Osteoblast (primary cell): ENCODE results near the gene ELP1. TPM values are rescaled to one million over a fixed set of nuclear protein-coding genes. Genes with fewer than 3 reads are reported as not detected.
"Not testable (repeated sequence)": the region's sequence is repeated elsewhere in the genome, so short reads cannot be mapped to it uniquely, and the experiment has no call there.

Experiments
- DNase-seq: peaks from one replicate; pipeline ENCODE4 v3.0.0; 2011; ENCODE audit warnings: low spot score, mixed read lengths; ENCODE audit not compliant: insufficient read length; ENCODE audit errors: missing footprints
- H2AFZ ChIP-seq: 2 replicates; pipeline ENCODE4 v1.6.0; 2011; ENCODE audit warnings: mild to moderate bottlenecking, low read length
- H3K27ac ChIP-seq: 2 replicates; pipeline ENCODE4 v1.5.1; 2011; ENCODE audit warnings: mild to moderate bottlenecking, low read depth, low read length, moderate library complexity
- H3K27me3 ChIP-seq: 2 replicates; pipeline ENCODE4 v1.6.0; 2012; ENCODE audit warnings: mild to moderate bottlenecking, control low read depth, inconsistent platforms, low read length, moderate library complexity; ENCODE audit not compliant: insufficient read depth
- H3K36me3 ChIP-seq: 2 replicates; pipeline ENCODE4 v1.5.1; 2011; ENCODE audit warnings: mild to moderate bottlenecking, low read length, control low read depth, moderate library complexity; ENCODE audit not compliant: insufficient read depth
- H3K4me1 ChIP-seq: 2 replicates; pipeline ENCODE4 v1.5.1; 2011; ENCODE audit warnings: mild to moderate bottlenecking, low read length, control low read depth, moderate library complexity; ENCODE audit not compliant: insufficient read depth
- H3K4me2 ChIP-seq: 2 replicates; pipeline ENCODE4 v1.6.0; 2011; ENCODE audit warnings: mild to moderate bottlenecking, low read length; ENCODE audit not compliant: insufficient read depth
- H3K4me3 ChIP-seq: fragments of 200-600 bp; sonication (generic); 3 replicates; pipeline ENCODE4 v1.5.1; 2012; ENCODE audit warnings: mild to moderate bottlenecking, low read length, inconsistent platforms; ENCODE audit not compliant: insufficient read depth
- H3K79me2 ChIP-seq: 2 replicates; pipeline ENCODE4 v1.6.0; 2012; ENCODE audit warnings: mild to moderate bottlenecking, low read length, control low read depth, inconsistent platforms; ENCODE audit not compliant: insufficient read depth
- H3K9me3 ChIP-seq: 2 replicates; pipeline ENCODE4 v1.5.1; 2011; ENCODE audit warnings: low read depth, low read length, control low read depth
- H4K20me1 ChIP-seq: 2 replicates; pipeline ENCODE4 v1.6.0; 2012; ENCODE audit warnings: mild to moderate bottlenecking, low read length, control low read depth; ENCODE audit not compliant: insufficient read depth
- total RNA-seq: library from RNA; depleted of rRNA; stranded (reverse); fragments of >200 nt; gene quantifications from 2 replicates; pipeline ENCODE4 v1.2.3, GENCODE V29; 2012
- TF ChIP-seq, protein P1 (sequence below): IDR thresholded peaks from 2 replicates; pipeline ENCODE4 v1.5.1; 2011; ENCODE audit warnings: mild to moderate bottlenecking, low read depth, low read length, moderate library complexity; ENCODE audit errors: extremely low read depth

ELP1 gene
- total RNA-seq, 1 donor, result 24.2 TPM

DNA sequence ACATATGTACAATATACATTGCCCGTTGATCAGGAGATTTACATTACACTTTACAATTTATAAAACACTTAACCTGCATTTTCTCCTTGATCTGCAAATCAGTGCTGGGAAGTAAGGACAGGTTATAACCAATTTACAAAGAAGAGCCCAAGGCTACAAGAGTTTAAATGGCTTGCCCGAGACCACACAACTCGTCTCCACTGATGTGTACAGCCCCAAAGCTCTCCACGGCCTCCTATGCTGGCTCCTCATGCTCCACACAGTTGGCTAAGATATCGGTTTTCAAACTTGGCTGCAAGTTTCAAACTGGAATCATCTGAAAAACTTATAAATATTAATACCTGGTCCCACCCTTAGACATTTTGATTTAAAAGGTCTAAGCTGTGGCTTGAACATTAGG is 88.4 kb downstream of the ELP1 start:
- H3K36me3 ChIP-seq, result no peaks in the 10 kb centered on the region
- no peak overlapping the region for H3K27ac ChIP-seq
- no peak overlapping the region for H3K4me3 ChIP-seq
- no peak overlapping the region for H3K4me2 ChIP-seq
- no peaks in the 10 kb centered on the region for H4K20me1 ChIP-seq
- H3K79me2 ChIP-seq, result no peaks in the 10 kb centered on the region
- peaks cover 13% of the 10 kb centered on the region for H3K27me3 ChIP-seq
- H3K4me1 ChIP-seq, result no peaks in the 10 kb centered on the region
- no peak overlapping the region for H2AFZ ChIP-seq
- H3K9me3 ChIP-seq, result no peaks in the 10 kb centered on the region
- TF ChIP-seq, protein P1, sequence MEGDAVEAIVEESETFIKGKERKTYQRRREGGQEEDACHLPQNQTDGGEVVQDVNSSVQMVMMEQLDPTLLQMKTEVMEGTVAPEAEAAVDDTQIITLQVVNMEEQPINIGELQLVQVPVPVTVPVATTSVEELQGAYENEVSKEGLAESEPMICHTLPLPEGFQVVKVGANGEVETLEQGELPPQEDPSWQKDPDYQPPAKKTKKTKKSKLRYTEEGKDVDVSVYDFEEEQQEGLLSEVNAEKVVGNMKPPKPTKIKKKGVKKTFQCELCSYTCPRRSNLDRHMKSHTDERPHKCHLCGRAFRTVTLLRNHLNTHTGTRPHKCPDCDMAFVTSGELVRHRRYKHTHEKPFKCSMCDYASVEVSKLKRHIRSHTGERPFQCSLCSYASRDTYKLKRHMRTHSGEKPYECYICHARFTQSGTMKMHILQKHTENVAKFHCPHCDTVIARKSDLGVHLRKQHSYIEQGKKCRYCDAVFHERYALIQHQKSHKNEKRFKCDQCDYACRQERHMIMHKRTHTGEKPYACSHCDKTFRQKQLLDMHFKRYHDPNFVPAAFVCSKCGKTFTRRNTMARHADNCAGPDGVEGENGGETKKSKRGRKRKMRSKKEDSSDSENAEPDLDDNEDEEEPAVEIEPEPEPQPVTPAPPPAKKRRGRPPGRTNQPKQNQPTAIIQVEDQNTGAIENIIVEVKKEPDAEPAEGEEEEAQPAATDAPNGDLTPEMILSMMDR, result no peak
- DNase-seq, result no peak

DNA sequence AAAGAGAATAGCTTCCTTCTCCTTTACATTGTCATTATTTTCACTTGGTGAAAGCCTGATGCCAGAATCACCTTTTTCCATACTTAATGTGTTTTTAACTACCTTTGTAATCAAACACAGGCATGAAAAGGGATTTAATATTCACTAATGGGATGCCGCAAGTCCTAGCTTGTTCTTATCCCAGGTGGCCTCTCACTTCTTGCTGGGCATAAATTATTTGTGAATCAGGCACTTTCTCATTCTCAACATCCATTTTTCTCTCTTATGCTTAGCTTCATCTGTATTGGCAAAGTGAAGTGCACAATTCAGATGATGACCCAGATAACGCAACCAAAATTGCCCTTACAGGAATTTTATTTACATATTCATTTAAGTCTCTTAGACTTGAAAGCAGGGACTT is 89.1 kb downstream of the ELP1 start:
- Histone ChIP-seq H3K27me3 (peaks cover 13% of the 10 kb centered on the region), H3K4me2 (no peak overlapping the region), H3K4me1 (no peaks in the 10 kb centered on the region), H3K27ac (no peak overlapping the region), H4K20me1 (no peaks in the 10 kb centered on the region), H2AFZ (no peak overlapping the region), H3K9me3 (no peaks in the 10 kb centered on the region), H3K36me3 (no peaks in the 10 kb centered on the region), H3K4me3 (no peak overlapping the region), H3K79me2 (no peaks in the 10 kb centered on the region)
- DNase-seq, result no peak
- TF ChIP-seq, protein P1, result no peak

DNA sequence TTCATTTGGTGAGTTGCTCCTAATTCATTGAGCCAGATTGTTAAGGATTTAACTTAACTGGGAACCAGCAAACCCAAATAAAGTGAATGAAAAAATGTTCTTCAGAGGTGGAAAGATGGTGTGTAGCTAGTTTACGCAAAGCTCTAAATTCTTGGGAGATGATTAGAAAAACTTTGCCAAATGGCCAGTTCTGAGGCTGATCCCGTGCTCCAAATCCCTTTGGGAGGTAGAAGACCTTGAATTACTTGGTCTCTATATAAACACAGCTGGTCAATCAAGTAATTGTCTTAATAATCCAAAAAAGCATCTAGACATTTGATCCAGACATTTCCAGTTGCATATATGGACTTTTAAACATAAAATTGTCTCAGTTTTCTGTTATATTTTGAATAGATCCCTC is 89.5 kb downstream of the ELP1 start:
- no peak overlapping the region for H3K4me3 ChIP-seq
- TF ChIP-seq, protein P1, result no peak
- no peak overlapping the region for H3K4me2 ChIP-seq
- H3K4me1 ChIP-seq, result no peaks in the 10 kb centered on the region
- H3K79me2 ChIP-seq, result no peaks in the 10 kb centered on the region
- H3K27ac ChIP-seq, result no peak overlapping the region
- H2AFZ ChIP-seq, result no peak overlapping the region
- DNase-seq, result no peak
- no peaks in the 10 kb centered on the region for H3K36me3 ChIP-seq
- no peaks in the 10 kb centered on the region for H4K20me1 ChIP-seq
- H3K27me3 ChIP-seq, result peaks cover 13% of the 10 kb centered on the region
- H3K9me3 ChIP-seq, result no peaks in the 10 kb centered on the region

DNA sequence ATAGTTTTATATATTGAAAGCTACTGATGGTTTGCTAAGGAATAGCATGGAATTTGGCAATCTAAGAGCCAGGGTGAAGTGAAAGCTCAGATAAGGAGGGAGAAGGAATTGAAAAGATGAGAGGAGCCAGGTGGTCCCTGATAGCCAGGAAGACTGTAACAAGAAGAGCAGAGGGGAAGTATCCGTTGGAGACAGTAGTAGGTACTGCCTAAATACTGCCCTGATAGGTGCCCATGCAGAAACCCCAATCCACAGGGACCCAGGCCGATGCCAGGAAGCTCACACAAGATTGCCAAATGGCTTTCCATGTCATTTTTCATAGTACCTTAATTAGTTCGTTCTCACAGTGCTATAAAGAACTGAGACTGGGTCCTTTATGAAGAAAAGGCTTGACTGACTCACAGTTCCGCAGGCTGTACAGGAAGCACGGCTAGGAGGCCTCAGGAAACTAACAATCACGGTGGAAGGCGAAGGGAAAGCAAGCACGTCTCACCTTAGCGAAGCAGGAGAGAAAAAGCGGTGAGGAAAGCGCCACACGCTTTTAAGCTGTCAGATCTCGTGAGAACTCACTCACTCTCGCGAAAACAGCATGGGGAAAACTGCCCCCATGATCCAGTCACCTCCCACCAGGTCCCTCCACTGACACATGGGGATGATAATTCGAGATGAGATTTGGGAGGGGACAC is 91.2 kb downstream of the ELP1 start:
- no peak for DNase-seq
- Histone ChIP-seq H3K27me3 (peaks cover 13% of the 10 kb centered on the region), H3K4me2 (no peak overlapping the region), H3K9me3 (no peaks in the 10 kb centered on the region), H3K4me1 (no peaks in the 10 kb centered on the region), H3K4me3 (no peak overlapping the region), H3K79me2 (no peaks in the 10 kb centered on the region), H4K20me1 (no peaks in the 10 kb centered on the region), H2AFZ (no peak overlapping the region), H3K36me3 (no peaks in the 10 kb centered on the region), H3K27ac (no peak overlapping the region)
- TF ChIP-seq, protein P1, result no peak

DNA sequence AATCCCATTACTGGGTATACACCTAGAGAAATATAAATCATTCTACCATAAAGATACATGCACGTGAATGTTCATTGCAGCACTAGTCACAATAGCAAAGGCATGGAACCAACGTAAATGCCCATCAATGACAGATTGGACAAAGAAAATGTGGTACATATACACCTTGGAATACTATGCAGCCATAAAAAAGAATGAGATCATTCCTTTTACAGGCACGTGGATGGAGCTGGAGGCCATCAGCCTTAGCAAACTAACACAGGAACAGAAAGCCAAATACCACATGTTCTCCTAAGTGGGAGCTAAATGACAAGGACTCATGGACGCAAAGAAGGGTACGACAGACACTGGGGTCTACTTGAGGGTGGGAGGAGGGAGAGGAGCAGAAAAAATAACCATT is 94.4 kb downstream of the ELP1 start:
- not testable (repeated sequence) for H3K9me3 ChIP-seq, H3K79me2 ChIP-seq, H4K20me1 ChIP-seq, H3K36me3 ChIP-seq, H3K27ac ChIP-seq, H3K4me1 ChIP-seq, H2AFZ ChIP-seq, H3K27me3 ChIP-seq, H3K4me2 ChIP-seq, DNase-seq, H3K4me3 ChIP-seq
